DND-41 (cell line): Measurements from ENCODE around the gene ABCD4.

Experiments
- EZH2 ChIP-seq: IDR thresholded peaks from 3 replicates; pipeline ENCODE4 v1.6.1; 2012; ENCODE audit warnings: borderline replicate concordance, low read depth, mild to moderate bottlenecking, moderate library complexity, low read length, inconsistent platforms; ENCODE audit not compliant: severe bottlenecking
- TF ChIP-seq, protein P1 (sequence below): IDR thresholded peaks from 2 replicates; pipeline ENCODE4 v1.5.1; 2012; ENCODE audit warnings: borderline replicate concordance, low read length, moderate library complexity, mild to moderate bottlenecking; ENCODE audit not compliant: poor library complexity, severe bottlenecking; ENCODE audit errors: extremely low read depth

DNA sequence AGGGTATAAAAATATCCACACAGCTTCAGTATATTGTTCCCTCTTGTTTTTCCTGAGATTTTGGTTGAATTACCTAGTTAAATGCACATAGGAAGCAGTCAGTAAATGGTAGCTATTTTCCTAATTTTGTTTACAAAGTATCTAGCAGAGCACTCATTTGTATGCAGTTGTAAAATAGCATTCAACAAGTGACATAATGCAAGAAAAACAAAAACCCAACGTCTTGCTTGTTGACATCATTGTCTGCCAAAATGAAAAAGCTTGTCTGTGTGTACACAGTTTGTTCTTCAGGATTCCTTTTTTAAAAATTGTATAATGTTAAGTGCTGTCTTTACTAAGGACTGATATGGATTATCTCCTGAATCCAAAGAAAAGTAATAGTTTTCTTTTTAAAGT is 48.2 kb upstream of the ABCD4 start:
- TF ChIP-seq, protein P1, sequence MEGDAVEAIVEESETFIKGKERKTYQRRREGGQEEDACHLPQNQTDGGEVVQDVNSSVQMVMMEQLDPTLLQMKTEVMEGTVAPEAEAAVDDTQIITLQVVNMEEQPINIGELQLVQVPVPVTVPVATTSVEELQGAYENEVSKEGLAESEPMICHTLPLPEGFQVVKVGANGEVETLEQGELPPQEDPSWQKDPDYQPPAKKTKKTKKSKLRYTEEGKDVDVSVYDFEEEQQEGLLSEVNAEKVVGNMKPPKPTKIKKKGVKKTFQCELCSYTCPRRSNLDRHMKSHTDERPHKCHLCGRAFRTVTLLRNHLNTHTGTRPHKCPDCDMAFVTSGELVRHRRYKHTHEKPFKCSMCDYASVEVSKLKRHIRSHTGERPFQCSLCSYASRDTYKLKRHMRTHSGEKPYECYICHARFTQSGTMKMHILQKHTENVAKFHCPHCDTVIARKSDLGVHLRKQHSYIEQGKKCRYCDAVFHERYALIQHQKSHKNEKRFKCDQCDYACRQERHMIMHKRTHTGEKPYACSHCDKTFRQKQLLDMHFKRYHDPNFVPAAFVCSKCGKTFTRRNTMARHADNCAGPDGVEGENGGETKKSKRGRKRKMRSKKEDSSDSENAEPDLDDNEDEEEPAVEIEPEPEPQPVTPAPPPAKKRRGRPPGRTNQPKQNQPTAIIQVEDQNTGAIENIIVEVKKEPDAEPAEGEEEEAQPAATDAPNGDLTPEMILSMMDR, result no peak
- no peak for TF ChIP-seq EZH2
